ENCODE measurements around the gene SLC25A21.
A peak's percentile ranks its signal among the peaks of the same experiment; 100 is the strongest.

Gene SLC25A21

GRCh38 chr14:37045340-37046061, 126.9 kb downstream of the SLC25A21 start:
- DNase-seq (ENCODE audit: low spot score), result no peak

GRCh38 chr14:37037636-37038387, 134.6 kb downstream of the SLC25A21 start:
- DNase-seq (ENCODE audit: low spot score), result no peak

- no peak for DNase-seq (ENCODE audit: low spot score)
These were observed 135.6 kb downstream of the SLC25A21 start for GRCh38 chr14:37036669-37037341.

- DNase-seq (ENCODE audit: low spot score), result no peak
These were observed 137.0 kb downstream of the SLC25A21 start for GRCh38 chr14:37035401-37035800.

- DNase-seq (ENCODE audit: low spot score), result no peak
These were observed 137.8 kb downstream of the SLC25A21 start for GRCh38 chr14:37034410-37035285.

GRCh38 chr14:37032863-37033262, 139.5 kb downstream of the SLC25A21 start:
- no peak for DNase-seq (ENCODE audit: low spot score)

GRCh38 chr14:37027188-37027824, 145.1 kb downstream of the SLC25A21 start:
- no peak for DNase-seq (ENCODE audit: low spot score)

GRCh38 chr14:37023875-37024565, 148.4 kb downstream of the SLC25A21 start:
- peak; percentile 43 for DNase-seq (ENCODE audit: low spot score)

GRCh38 chr14:37021390-37021789, 151.0 kb downstream of the SLC25A21 start:
- DNase-seq (ENCODE audit: low spot score), result no peak

- no peak for DNase-seq (ENCODE audit: low spot score)
These were observed 152.9 kb downstream of the SLC25A21 start for GRCh38 chr14:37019488-37019887.

- no peak for DNase-seq (ENCODE audit: low spot score)
These were observed 153.7 kb downstream of the SLC25A21 start for GRCh38 chr14:37018571-37019240.

- DNase-seq (ENCODE audit: low spot score), result no peak
These were observed 159.3 kb downstream of the SLC25A21 start for GRCh38 chr14:37013078-37013477.

GRCh38 chr14:36998686-36999085, 173.7 kb downstream of the SLC25A21 start:
- DNase-seq (ENCODE audit: low spot score), result no peak

- DNase-seq (ENCODE audit: low spot score), result no peak
These were observed 174.6 kb downstream of the SLC25A21 start for GRCh38 chr14:36997843-36998242.

- no peak for DNase-seq (ENCODE audit: low spot score)
These were observed 175.4 kb downstream of the SLC25A21 start for GRCh38 chr14:36996857-36997590.

- peak; percentile 10 for DNase-seq (ENCODE audit: low spot score)
These were observed 176.1 kb downstream of the SLC25A21 start for GRCh38 chr14:36996133-36996856.

- no peak for DNase-seq (ENCODE audit: low spot score)
These were observed 182.6 kb downstream of the SLC25A21 start for GRCh38 chr14:36989806-36990205.

GRCh38 chr14:36988989-36989388, 183.4 kb downstream of the SLC25A21 start:
- no peak for DNase-seq (ENCODE audit: low spot score)

GRCh38 chr14:36988568-36988967, 183.8 kb downstream of the SLC25A21 start:
- DNase-seq (ENCODE audit: low spot score), result no peak

Data from hematopoietic multipotent progenitor cell treated with erythropoietin and hydrocortisone succinate and interleukin-3 and kit ligand, for 17 days (in vitro differentiated cells).